Hippocampal formation (tissue), 2 donors: ENCODE data around the gene IFNAR1.

Experiments
- DNase-seq, 2 donors: peaks; one replicate each; lab custom pipeline; 2025; lab: John Stamatoyannopoulos, UW

IFNAR1 gene

DNA sequence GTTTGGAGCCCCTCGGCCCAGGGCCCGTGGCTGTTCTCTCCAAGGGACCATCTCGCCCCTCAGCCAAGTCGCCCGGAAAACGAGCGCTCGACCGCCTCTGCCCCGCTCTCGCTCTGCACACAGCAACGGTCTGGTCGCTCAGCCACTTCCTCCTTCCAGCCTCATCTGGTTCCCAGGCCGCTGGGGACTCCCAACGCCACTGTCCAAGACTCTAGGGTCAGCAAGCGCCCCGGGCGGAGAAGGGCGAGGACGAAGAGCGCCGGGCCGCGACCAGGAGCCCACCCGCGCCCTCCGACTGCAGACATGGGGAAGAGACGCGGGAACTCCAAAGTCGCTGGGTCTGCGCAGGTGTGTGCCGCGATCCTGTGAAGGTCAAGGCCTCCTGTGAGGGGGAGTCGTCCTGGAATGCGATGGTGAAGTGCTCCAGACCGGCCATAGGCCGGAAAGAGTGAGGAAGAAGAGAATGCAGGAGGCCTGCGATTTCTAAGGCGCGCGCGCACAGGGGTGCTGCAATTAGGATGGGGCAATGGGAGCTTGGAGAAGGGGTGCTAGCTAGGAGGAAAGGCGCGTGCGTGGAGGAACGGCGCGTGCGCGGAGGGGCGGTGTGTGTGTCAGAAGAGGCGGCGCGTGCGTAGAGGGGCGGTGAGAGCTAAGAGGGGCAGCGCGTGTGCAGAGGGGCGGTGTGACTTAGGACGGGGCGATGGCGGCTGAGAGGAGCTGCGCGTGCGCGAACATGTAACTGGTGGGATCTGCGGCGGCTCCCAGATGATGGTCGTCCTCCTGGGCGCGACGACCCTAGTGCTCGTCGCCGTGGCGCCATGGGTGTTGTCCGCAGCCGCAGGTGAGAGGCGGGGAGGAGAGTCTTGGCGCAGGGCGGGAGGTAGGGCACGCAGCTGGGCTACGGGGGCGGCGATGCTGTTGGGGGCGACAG lies at the start of gene IFNAR1:
IFNAR1 (plus strand) TSS at position 680 of the 931 bp plus-strand sequence; CDS start at position 766, 86 bp downstream.
- DNase-seq: peak; percentile 95

DNA sequence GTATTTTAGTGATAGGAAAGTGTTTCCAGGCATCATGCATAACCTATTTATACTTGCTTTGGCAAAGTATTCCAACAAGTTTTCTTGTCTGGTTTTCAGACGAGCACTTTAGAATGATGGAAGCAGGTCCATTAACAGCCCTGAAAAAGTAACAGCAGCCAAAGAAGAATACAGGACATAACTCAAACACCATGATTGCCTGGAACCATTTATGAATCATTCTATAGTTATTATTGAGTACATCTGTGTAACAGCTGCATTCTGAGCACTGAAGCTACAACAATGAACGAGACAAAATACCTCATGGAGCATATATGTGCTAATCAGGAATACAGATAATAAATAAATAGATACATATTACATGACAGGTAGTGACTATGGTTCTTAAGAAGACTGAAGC lies 46.0 kb upstream of the IFNAR1 start:
- DNase-seq: no peak

DNA sequence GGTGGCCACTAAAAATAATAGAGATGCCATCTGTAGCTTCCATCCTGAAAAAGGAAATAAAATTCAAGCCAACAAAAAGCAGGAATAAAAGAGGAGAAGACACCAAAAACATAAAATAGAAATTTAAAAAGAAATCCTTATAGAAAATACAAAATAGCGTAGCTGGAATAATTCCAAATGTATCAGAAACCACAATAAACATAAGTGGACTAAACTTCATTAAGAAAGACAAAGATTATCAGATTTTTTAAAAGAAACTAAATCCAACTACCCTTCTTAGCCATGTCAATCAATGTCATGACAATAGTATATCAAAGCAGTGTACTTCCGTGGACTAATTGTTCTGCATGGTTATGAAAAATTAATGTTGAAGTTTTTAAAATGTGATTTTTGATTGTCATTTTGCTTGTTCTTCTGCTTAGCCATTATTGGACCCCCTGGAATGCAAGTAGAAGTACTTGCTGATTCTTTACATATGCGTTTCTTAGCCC lies 45.4 kb upstream of the IFNAR1 start:
- no peak for DNase-seq

DNA sequence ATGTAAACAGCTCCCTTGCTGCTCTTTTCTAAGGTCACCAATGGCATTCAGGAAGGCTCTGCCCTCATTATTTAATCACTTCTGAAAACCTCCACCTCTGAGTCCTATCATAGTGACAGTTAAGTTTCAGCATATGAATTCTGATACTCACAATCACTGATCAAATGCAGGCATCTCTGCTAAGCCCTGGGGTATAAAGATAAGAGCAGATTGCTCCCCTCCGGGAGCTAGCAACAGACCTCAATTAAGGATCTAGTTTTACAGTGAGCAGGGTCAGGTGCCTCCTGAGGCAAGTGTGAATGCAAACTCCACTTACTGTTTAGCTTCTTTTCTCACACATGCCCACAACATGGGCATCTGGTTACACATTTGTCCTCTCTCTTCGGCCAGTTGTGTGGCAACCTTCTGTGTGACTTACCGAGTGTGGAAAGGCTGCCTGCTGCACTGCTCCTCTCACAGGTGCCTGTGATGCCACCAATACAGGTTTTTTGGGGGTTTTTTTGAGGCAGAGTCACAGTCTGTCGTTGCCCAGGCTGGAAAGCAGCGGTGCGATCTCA lies 43.6 kb upstream of the IFNAR1 start:
- DNase-seq: no peak

DNA sequence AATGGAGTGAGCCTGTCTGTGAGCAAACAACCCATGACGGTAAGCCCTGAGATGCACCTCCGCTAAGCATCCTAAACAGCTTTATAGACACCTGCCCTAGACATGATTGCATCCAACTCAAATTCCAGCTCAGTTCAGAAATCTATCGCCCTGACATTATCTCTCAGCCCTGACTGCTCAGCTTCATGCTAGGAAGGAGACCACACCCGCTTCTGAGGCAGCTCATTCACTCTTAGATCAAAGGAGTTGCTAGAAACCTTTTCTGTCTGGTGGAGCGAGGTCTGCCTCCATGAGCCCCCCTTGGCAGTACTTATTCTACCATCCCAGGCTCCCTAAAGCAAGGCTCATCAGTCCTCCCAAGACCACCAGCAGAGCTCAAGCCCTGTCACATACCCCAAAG lies 41.6 kb upstream of the IFNAR1 start:
- no peak for DNase-seq

DNA sequence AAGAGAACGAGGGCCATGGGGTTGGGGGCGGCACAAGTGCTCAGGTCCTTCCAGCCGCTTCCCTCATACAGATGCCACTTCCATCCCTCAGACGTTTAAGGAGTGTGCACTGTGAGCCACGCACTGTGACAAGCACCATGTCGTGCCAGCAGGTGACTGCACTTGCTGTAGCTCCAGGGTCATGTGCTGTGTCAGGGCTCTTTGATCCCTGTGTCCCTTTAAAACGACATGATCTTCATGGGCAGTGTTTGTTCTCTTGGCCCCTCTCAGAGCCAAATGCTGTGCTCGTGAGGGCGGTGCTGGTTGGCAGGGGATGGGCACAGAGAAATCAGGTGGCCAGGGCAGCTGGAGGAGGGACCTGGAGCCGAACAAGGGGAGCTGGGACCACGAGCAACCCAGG lies 38.7 kb upstream of the IFNAR1 start:
- no peak for DNase-seq

DNA sequence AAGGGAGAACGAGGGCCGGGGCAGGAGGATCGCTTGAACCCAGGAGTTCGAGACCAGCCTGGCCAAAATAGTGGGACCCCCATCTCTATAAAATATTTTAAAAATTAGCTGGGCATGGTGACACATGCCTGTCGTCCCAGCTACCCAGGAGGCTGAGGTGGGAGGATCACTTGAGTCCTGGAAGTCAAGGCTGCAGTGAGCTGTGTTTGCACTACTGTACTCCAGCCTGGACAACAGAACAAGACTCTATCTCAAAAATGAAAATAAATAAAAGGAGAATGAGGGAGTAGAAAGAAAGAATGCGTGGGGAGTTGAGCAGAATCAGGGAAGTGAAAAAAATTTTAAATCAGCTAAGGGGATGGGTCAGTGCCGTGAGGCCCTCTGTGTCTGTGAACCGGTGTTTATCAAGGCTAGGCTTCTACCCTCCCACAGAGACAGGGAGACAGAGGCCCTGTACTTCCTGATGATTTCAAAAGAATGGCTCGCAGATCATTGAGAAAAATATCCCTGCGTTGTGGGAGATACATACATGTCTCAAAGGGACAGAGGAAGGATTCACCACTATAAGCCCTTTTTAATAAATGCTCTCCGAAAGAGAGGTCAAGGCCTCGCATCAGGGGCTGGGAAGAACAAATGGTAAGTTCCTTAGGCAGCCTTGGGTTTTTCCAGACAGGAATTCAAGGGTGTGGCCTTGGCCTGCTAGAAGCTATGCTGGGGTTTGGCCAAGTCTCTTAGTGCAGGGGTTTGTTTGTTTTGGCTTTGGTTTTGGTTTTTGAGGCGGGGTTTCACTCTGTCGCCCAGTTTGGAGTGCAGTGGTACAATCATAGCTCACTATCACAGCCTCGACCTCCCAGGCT lies 37.9 kb upstream of the IFNAR1 start:
- DNase-seq: no peak

DNA sequence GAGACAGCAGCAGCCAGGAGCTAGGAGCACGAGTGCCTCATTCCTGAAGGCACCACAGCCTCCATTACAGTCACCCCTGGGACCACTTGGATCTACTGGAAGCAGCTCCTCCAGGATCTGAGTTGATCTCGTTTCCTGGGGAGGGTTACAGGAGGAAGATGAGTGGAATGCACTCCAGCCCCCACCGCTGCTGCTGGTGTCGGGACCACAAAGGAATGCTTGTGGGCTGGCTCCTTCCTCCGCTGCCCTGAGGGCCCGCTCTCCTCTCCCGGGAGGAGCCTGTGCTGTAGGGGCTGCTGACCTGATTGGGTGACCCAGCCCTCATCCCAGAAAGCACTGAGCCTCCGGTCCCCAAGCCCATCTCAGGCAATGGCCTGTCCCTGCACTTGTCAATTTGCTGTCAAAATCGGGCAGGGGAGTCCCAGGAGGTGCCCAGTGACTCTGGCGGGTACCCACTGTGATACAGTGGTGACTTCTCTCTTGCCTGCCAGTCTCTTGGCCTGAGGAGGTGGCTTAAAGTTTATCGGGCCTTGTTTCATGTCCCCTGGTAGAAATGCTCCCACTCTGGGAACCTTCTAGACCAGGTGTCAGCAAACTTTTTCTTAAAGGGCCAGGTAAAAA lies 35.5 kb upstream of the IFNAR1 start:
- DNase-seq: no peak

DNA sequence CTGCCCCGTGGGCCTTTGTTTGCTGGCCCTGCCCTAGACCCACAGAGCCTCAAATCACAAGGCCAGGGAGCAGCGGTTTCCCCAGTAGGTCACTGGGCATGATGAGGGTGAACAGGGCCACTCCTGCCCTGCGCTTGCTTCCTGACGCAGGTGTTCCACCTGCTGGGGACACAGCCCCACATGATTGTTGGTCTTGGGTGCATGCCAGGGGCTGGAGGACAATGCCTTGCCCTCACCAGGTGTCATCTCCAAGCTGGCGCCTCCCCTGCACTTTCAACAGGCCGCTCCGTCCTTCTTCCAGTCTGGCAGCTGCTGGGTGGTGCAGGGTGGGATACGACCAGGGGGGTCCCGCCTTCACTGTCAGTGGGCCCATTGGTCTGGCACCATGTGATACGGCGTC lies 34.3 kb upstream of the IFNAR1 start:
- no peak for DNase-seq

DNA sequence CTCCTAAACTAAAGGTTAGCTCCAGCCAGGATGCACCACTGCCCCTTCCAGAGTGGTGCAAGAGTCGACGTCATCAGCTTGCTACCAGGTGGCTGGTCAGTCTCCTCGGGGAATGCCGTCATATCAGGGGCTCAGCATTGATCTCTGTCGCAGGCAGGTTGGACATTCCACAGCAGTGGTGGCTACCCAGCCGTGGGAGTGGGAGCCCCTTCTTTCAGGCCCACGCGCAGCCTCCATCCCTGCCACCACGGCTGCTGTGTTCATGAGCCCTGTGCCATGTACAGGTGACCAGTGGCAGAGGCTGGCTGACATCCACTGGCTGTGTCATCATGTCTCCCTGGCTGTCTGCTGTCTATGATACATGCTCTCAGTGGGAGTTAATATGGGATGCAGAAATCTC lies 33.1 kb upstream of the IFNAR1 start:
- no peak for DNase-seq

DNA sequence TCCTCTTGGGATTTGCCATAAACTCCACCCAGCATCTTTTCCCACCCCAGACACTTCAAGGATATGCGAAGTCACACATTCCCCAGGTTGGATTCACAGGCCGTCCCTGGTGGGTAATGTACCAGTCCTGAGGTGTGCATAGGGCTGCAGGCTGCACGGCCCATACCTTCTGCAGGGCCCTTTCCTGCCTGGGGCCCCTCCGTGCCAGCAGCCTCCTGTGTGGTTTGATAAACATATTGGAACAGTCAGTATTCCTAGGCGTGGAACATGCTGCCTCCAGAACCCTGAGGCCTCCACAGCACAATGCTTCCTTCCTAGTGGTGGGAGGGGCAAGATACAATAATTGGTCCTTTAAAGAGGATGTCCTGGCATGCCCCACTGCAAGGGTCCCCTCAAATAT lies 32.0 kb upstream of the IFNAR1 start:
- DNase-seq: no peak

DNA sequence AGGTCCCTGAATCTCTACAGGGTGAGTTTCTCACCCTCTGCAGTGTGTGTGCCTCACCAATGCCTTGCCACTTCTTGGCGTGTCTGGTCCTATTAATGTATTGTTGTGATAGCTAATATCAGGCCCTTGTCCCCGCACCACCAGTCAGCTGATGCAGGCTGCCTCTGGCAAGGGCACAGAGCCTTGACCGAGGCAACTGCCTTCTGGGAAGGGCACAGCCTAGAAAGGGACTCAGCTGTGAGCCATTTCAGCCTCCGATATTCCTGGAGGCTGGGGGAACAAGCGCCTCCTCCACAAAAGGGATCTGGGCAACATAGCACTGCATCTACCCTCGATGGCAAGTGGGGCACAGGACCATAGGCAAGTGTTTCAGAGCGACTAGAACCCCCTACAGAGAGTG lies 31.6 kb upstream of the IFNAR1 start:
- DNase-seq: peak in 1 of 2 donors; percentile 6

DNA sequence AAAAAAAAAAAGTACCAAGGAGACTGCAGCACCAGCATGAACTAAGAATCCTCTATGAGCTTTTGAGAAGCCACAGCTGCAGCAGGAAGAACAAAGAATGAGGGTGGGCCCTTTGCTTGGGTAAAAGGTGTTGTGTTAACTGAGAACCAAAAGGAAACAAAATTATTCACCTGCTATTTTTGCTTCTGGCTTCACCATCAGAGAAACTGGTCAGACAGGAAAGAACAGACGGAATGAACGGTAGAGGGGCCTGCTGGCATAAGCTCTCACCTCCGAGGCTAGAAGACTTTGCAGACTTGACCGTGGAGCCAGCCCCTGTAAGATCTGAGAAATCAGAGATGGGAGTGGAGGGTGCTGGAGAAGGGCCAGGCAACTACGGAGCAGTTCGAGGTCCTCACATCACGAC lies 31.0 kb upstream of the IFNAR1 start:
- no peak for DNase-seq

DNA sequence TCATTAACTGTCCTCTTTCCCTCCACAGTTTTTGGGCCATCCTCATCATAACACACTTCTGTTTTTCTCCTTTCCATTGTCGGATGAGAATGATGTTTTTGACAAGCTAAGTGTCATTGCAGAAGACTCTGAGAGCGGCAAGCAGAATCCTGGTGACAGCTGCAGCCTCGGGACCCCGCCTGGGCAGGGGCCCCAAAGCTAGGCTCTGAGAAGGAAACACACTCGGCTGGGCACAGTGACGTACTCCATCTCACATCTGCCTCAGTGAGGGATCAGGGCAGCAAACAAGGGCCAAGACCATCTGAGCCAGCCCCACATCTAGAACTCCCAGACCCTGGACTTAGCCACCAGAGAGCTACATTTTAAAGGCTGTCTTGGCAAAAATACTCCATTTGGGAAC lies 28.6 kb upstream of the IFNAR1 start:
- no peak for DNase-seq

DNA sequence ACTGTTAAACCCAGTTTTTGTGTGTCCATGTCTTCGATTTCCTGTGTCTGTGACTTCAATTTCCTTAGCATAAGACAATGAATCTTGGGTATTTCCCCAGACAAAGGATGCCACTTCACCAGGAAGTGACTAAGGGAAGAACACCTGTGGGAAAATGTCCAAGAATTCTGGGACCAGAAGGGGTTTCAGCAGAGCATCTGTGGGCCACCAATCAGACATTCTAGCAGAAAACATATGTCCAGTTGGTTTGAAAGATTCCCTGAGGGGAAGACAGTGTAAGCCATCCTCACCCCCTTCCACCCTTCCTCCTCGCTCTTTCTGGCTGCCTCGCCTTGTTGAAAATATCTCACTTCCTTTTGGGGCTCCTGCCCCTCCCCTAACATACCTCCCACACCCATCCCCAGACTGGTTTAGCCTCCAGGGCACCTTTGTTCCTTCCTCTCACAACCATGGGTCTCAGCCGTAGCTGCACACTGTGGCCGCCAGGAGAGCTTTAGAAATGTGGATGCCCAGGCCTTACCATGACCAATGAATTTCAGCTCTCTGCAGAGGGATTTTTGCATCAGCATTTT lies 25.5 kb upstream of the IFNAR1 start:
- DNase-seq: no peak

DNA sequence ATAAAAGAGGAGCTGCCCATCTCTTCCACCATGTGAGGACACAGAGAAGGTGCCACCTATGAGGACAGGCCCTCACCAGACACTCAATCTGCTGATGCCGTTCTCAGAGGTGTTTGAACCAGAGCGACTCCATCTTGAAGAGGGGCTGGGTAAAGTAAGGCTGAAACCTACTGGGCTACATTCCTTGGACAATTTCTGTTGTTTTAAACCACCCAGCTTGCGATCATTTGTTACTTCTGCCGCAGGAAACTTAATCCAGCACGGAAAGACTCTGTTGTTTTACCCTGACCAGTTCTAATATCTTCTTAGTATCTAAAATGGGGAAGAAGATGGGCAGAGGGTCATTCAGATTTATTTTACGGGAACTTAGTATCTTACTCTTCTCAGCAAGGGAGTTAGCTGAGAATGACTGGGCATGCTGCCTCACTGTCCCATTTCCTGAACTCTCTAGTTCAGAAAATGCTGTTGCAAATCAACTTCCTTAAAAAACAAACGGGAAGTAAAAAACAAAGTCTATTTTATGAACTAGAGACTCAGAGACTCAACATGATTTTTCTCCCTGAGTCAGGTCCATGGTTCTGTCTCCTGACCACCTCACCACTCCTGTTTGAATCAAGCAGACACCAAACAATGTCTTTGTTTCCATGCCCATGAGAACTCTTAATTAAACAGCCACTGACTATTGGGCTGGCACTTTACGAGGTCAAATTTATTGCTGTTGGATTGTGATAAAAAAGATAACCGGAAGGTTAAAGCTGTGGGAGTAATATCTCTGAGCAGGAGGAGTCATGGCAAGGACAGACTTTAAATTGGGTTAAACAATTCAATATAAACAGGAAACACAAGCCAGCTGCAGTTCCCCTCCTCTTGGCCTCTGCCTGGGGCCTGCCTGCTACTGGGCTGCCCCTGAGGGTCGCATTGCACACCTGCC lies 23.8 kb upstream of the IFNAR1 start:
- DNase-seq: peak; percentile 1 to 30

DNA sequence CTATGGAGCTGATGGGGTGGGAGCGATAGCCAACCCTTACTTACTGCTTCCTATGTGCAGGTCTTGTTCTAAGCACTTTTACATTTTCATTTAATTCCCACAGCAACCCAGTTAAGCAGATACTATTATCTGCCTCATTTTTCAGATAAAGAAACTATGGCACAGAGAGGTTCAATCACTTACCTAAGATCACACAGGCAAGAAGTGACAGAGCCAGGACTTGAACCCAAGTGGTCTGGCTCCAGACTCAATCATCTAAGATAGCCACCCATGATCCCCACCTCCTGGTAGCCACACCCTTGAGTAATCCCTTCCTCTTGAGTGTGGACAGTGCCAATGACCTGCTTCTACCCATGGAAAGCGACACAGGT lies 23.2 kb upstream of the IFNAR1 start:
- DNase-seq: no peak

DNA sequence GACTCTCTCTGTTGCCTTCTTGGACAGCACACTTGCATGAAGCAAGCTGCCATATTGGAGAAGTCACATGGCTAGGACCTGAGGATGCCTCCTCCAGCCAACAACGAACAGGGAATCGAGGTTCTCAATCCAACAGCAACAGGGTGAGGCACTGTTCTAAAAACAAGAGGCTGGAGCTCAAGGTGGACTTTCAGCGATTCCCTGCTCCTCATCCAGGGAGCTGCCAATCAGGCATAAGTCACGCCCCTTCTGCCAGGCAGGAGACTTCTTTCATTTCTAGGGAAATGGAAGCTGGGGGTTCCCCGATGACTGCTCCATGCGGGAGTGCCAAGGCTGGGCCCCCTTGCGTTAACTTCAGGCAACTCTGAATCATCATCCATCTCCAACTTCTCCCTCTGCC lies 22.7 kb upstream of the IFNAR1 start:
- DNase-seq: no peak

DNA sequence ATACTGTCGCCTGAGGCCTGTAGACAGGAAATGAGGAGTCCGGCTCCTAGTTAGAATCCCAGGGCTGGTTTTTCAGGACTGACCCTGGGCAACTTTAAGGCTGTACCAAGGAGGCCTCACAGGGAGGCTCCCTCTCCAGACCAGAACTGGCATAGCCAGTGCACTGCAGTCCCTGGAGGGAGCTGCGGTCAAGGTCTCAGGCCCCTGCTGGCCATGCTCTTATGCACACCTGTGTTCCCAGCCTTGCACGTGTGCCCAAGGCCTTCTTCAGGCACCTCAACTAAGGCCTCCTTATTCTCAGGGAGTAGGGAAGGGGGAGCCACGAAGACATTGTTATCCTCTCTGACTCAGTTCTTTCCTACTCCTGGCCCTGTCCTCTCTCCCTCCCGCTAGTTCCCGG lies 22.0 kb upstream of the IFNAR1 start:
- no peak for DNase-seq

DNA sequence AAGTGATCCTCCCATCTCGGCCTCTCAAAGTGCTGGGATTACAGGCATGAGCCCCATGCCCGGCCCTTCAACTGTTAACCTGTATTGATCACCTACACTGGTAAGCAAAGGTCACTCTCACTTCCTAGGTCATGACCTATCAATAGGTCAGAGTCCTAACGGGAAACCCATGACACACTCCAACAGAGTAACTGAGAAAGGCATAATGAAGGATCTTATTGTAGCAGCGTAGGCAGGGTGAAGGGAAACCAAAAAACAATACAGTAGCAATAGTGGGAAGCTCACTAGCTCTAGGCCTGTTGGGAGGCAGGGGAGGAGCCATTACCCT lies 19.5 kb upstream of the IFNAR1 start:
- no peak for DNase-seq

DNA sequence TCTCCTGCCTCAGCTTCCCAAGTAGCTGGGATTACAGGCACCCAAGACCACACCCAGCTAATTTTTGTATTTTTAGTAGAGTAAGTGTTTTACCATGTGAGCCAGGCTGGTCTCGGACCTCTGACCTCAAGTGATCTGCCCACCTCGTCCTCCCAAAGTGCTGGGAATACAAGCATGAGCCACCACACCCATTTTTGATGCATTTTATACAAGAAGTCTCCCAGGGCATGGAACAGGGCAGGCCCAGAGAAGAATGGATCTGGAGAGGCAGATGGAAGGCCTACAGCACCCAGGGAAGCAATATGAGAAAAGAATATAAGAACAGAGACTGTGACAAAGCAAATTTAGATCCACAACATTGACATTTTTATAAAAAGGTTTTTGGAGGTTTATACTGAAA lies 18.8 kb upstream of the IFNAR1 start:
- no peak for DNase-seq
